CD14-positive monocyte (primary cell): Measurements from ENCODE around the gene ZNF683. TPM values are rescaled to one million over a fixed set of nuclear protein-coding genes. Genes with fewer than 3 reads are reported as not detected.

Experiments used
- DNase-seq, 3 donors: peaks; one replicate each; pipeline ENCODE4 v3.0.0-alpha.2; 2011 to 2022
- H2AFZ ChIP-seq: 2 replicates; pipeline ENCODE4 v1.6.0; 2012; ENCODE audit warnings: mild to moderate bottlenecking, low read depth, low read length, inconsistent platforms; ENCODE audit not compliant: insufficient read depth, poor library complexity, severe bottlenecking
- H3K27ac ChIP-seq, 2 donors: 1 replicate in 1 of 2; 2 replicates in 1 of 2; pipeline ENCODE4 v1.5.1; 2012 to 2013; ENCODE audit warnings: low read length in 2 of 2, control low read depth in 1 of 2, inconsistent platforms in 1 of 2, low read depth in 1 of 2, mild to moderate bottlenecking in 1 of 2
- H3K27me3 ChIP-seq, 2 donors: one replicate each; pipeline versions ENCODE4 v1.6.0 to v1.6.1; 2011 to 2013; ENCODE audit warnings: low read length in 2 of 2; ENCODE audit not compliant: control insufficient read depth in 2 of 2, insufficient read depth in 2 of 2
- H3K36me3 ChIP-seq, 2 donors: replicated peaks in 1 of 2; 1 replicate in 1 of 2; 2 replicates in 1 of 2; pipeline versions ENCODE4 v1.5.1 to v1.6.1; 2012 to 2013; ENCODE audit warnings: low read length in 2 of 2, control low read depth in 1 of 2, inconsistent platforms in 1 of 2, mild to moderate bottlenecking in 1 of 2; ENCODE audit not compliant: insufficient read depth in 2 of 2, control insufficient read depth in 1 of 2
- H3K4me1 ChIP-seq, 2 donors: 1 replicate in 1 of 2; 2 replicates in 1 of 2; pipeline versions ENCODE4 v1.5.1 to v1.6.1; 2012 to 2013; ENCODE audit warnings: low read length in 2 of 2, control low read depth in 1 of 2, inconsistent platforms in 1 of 2, mild to moderate bottlenecking in 1 of 2, moderate library complexity in 1 of 2; ENCODE audit not compliant: insufficient read depth in 2 of 2, control insufficient read depth in 1 of 2
- H3K4me2 ChIP-seq: replicated peaks from 2 replicates; pipeline ENCODE3; 2012; ENCODE audit warnings: low read length, moderate library complexity, mild to moderate bottlenecking; ENCODE audit not compliant: poor library complexity, severe bottlenecking; ENCODE audit errors: extremely low read depth
- H3K4me3 ChIP-seq, 3 experiments: fragments of 200-600 bp in 1 of 3; sonication (generic) in 1 of 3; replicated peaks in 1 of 3; 1 replicate in 2 of 3; 2 replicates in 1 of 3; pipeline ENCODE4 v1.5.1; 2011 to 2013; ENCODE audit warnings: low read length in 3 of 3, mild to moderate bottlenecking in 3 of 3, control low read depth in 2 of 3, low read depth in 2 of 3, inconsistent platforms in 1 of 3, moderate library complexity in 1 of 3
- H3K79me2 ChIP-seq: 2 replicates; pipeline ENCODE4 v1.6.0; 2012; ENCODE audit warnings: mild to moderate bottlenecking, control low read depth, inconsistent platforms, low read length, moderate library complexity; ENCODE audit not compliant: insufficient read depth
- H3K9ac ChIP-seq: 2 replicates; pipeline ENCODE4 v1.6.0; 2017; ENCODE audit warnings: low read length, mild to moderate bottlenecking; ENCODE audit not compliant: insufficient read depth, poor library complexity, severe bottlenecking
- H3K9me3 ChIP-seq, 2 donors: replicated peaks in 1 of 2; 1 replicate in 1 of 2; 2 replicates in 1 of 2; pipeline versions ENCODE4 v1.5.1 to v1.6.1; 2012 to 2013; ENCODE audit warnings: low read length in 2 of 2, control low read depth in 1 of 2; ENCODE audit not compliant: control insufficient read depth in 1 of 2, insufficient read depth in 1 of 2
- H4K20me1 ChIP-seq: 2 replicates; pipeline ENCODE4 v1.6.0; 2012; ENCODE audit warnings: mild to moderate bottlenecking, low read length, control low read depth, moderate library complexity; ENCODE audit not compliant: insufficient read depth
- H3K27ac Mint-ChIP-seq, 7 donors: one replicate each; pipeline ENCODE4 v1.8.0; 2020; ENCODE audit warnings: mild to moderate bottlenecking in 7 of 7, mixed read lengths in 7 of 7, moderate library complexity in 6 of 7, inconsistent platforms in 2 of 7
- H3K27me3 Mint-ChIP-seq, 3 donors: one replicate each; pipeline ENCODE4 v1.8.0; 2021 to 2022; ENCODE audit warnings: low read depth in 3 of 3, mild to moderate bottlenecking in 3 of 3, mixed read lengths in 3 of 3, moderate library complexity in 3 of 3, inconsistent platforms in 1 of 3
- H3K36me3 Mint-ChIP-seq, 2 donors: one replicate each; pipeline ENCODE4 v1.8.0; 2020; ENCODE audit warnings: mixed read lengths in 2 of 2, inconsistent platforms in 1 of 2, mild to moderate bottlenecking in 1 of 2
- H3K4me1 Mint-ChIP-seq: one replicate; pipeline ENCODE4 v1.8.0; 2020; ENCODE audit warnings: mild to moderate bottlenecking, mixed read lengths
- H3K4me3 Mint-ChIP-seq, 2 donors: one replicate each; pipeline ENCODE4 v1.8.0; 2020; ENCODE audit warnings: mild to moderate bottlenecking in 2 of 2, mixed read lengths in 2 of 2, moderate library complexity in 1 of 2
- H3K9me3 Mint-ChIP-seq, 7 donors: one replicate each; pipeline ENCODE4 v1.8.0; 2020 to 2022; ENCODE audit warnings: mixed read lengths in 7 of 7, mild to moderate bottlenecking in 6 of 7, moderate library complexity in 6 of 7, inconsistent platforms in 2 of 7
- CTCF ChIP-seq: fragments of 200-600 bp; IDR thresholded peaks from one replicate; pipeline ENCODE4 v1.8.0; 2022; ENCODE audit warnings: antibody characterized with exemption, mild to moderate bottlenecking
- WGBS: methylation state at CpG from one replicate; pipeline ENCODE4 v1.1.5; 2013; ENCODE audit warnings: missing lambda C conversion rate; ENCODE audit not compliant: insufficient coverage; 5-methylcytosine and 5-hydroxymethylcytosine counted together
- intact Hi-C, 2 donors: fragments of 100-400 bp; cut with micrococcal nuclease; formaldehyde crosslinking; loops; one replicate each; pipeline versions ENCODE4 v1.15.0 to v1.15.1; 2023
- polyA plus RNA-seq, 3 donors: library from polyadenylated mRNA; depleted of rRNA in 1 of 3; unstranded in 2 of 3; stranded (reverse) in 1 of 3; fragments of 300-500 nt in 2 of 3; fragments of >200 nt in 1 of 3; fragmentation: Illumina TruSeq in 2 of 3; gene quantifications; 1 replicate in 2 of 3; 2 replicates in 1 of 3; pipeline ENCODE4 v1.2.3, GENCODE V29; 2012 to 2021

ZNF683 gene
- polyA plus RNA-seq, 3 donors, result not detected

DNA sequence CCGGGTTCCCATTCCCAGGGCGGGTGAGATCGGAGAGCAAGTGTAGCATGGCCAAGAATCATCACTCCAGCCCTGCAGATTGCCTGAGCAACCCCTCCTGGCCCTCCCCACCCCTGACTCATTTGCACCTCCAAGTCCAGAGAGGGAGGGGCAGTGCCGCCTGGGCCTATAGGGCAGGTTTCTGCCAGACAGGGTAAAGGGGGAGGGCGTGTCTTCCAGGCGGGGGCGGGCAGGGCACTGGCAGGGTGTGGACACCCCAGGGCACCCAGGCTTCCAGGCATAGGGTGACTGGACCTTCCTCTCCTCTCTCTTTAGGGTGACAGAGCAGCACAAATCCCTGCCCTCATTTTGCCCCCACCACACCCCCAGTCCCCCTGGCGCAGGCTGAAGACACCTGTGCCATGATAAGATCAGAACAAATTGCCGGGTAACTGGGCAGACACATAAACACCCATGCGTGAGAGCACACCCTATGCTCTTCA, 15.4 kb downstream of the ZNF683 start:
- H3K4me3 Mint-ChIP-seq, result no peak overlapping the region
- no peak for DNase-seq
- H3K79me2 ChIP-seq, result no peaks in the 10 kb centered on the region
- H3K27ac ChIP-seq, result no peak overlapping the region
- H3K4me1 Mint-ChIP-seq, result peaks cover 21% of the 10 kb centered on the region
- no peak overlapping the region for H2AFZ ChIP-seq
- peaks cover 24 to 43% of the 10 kb centered on the region in 2 donors for H3K27me3 ChIP-seq
- no peak overlapping the region for H3K4me2 ChIP-seq
- no peaks in the 10 kb centered on the region for H3K9me3 ChIP-seq
- H3K9me3 Mint-ChIP-seq, result peaks cover 0 to 19% (median 3%) of the 10 kb centered on the region in 7 donors
- intact Hi-C loops, result no loop called here
- peaks cover 51 to 57% (median 52%) of the 10 kb centered on the region in 3 donors for H3K27me3 Mint-ChIP-seq
- no peak overlapping the region for H3K9ac ChIP-seq
- H4K20me1 ChIP-seq, result no peaks in the 10 kb centered on the region
- H3K27ac Mint-ChIP-seq, result no peak overlapping the region
- H3K4me3 ChIP-seq, result no peak overlapping the region
- 90% methylated on average over 7 of the region's 10 CpGs for WGBS
- no peak for TF ChIP-seq CTCF
- no peaks in the 10 kb centered on the region for H3K36me3 ChIP-seq
- peaks cover 10 to 12% of the 10 kb centered on the region in 2 donors for H3K4me1 ChIP-seq
- peaks cover 0 to 3% of the 10 kb centered on the region in 2 donors for H3K36me3 Mint-ChIP-seq

DNA sequence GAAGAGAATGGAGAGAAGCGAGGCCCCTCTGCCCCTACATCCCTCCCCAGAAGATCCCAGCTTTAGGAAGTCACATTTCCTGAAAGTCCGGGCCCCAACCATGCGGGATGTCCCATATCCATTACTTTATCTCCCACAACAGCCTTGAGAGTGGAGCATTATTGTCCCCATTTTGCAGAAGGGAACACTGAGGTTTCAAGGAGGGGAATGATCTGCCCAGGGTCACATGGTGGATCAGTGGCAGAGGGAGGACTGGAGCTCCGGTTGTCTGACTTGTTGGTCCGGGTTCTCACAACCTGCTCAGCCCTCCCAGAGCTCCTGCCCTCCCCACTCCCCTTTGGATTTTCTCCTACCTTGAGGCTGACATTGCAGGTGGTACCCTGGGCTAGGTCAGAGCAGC, 16.4 kb downstream of the ZNF683 start:
- Mint-ChIP-seq H3K9me3 (peaks cover 0 to 19% (median 3%) of the 10 kb centered on the region in 7 donors), H3K36me3 (peaks cover 0 to 3% of the 10 kb centered on the region in 2 donors), H3K4me1 (peaks cover 20% of the 10 kb centered on the region), H3K27ac (no peak overlapping the region), H3K4me3 (no peak overlapping the region), H3K27me3 (peaks cover 41 to 50% (median 46%) of the 10 kb centered on the region in 3 donors)
- Histone ChIP-seq H3K27ac (no peak overlapping the region), H3K4me1 (peaks cover 10 to 12% of the 10 kb centered on the region in 2 donors), H3K36me3 (no peaks in the 10 kb centered on the region), H3K79me2 (no peaks in the 10 kb centered on the region), H3K4me3 (no peak overlapping the region), H4K20me1 (no peaks in the 10 kb centered on the region), H3K9ac (no peak overlapping the region), H3K4me2 (no peak overlapping the region), H3K9me3 (no peaks in the 10 kb centered on the region), H2AFZ (no peak overlapping the region), H3K27me3 (peaks cover 24 to 32% of the 10 kb centered on the region in 2 donors)
- DNase-seq, result no peak
- WGBS, result 92% methylated on average over 2 of the region's 5 CpGs
- no peak for TF ChIP-seq CTCF
- intact Hi-C loops, result no loop called here
